ENCODE results near the gene METTL1.

METTL1 gene

DNA sequence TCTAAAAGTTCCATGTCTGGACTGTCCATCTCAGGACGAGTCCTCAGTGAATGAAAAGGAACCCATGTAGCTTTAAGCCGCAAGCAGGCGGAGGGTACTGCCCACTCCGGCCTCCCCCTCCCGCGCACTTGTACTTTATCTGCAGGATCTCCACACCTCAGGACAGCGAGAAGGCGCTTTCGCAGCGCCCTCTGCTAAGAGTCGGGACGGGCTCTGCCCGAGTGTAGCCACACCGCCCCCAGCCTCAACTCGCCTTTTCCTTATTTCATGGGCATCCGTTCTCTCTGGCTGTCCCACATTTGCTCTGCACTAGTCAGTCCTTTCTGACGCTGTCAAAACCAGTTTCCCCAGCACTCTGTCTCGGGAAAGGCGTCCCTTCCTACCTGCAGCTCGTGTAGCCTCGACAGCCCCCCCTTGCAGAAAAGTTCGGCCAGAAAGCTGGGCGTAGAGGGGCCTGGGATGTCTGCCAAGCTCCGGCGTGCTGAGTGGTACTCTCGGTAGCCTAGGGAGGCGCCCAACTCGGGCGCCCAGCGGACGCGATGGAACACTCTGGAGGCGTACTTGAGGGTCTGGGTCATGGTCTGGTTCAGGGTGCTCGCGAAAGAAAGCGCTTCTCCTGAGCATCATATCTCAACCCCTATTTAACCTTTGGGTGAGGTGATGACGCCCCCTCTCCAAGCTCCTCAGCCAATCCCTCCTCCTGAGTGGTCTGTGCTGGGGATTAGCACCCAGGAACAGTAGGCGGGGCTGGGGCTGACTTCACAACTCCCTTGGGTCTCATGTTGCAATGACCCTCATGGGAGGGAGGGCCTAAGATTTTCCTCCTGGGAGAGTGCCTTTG is 5.2 kb downstream of the METTL1 start, which contains the start of gene CYP27B1:
Gene CYP27B1 (minus strand): TSS at position 615 of the 841 bp plus-strand sequence. CDS start 37 bp downstream, at position 578.
- no peak for DNase-seq

DNA sequence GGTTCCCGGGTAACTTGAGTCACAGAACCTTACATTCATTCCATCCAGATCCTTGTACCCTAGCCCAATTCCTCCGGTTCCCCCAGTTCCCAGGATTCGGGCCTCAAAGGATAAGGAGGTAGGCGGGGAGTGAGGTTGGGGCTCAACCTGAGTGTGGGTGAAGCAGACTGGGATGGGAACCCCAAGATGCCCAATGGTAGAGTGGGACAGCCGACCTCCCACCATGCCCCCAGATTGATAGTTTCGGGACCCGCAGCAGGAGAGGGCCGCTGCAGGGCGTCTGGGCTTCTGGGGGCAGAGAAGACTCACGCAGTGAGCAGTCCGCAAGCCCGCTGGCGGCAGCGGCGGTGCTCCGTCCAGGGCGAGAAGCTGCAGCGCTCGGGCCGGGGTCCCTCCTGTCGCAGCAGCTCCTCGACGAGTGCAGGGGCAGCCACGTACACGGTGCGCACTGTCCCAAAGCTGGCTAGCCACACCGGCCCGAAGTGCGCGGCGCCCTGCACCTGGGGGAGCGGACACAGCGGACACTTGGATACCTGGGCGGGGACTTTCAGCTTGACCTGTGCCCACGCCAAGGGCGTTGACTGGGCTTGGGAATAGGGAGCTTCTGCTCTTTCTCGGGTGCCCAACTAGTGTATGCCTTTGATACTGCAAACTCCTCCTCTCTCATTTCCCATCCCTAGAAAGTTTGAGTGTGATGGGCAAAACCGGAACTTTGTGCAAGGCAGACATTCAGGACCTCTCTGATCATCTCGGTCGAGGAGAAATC is 6.0 kb downstream of the METTL1 start:
- DNase-seq, result no peak

DNA sequence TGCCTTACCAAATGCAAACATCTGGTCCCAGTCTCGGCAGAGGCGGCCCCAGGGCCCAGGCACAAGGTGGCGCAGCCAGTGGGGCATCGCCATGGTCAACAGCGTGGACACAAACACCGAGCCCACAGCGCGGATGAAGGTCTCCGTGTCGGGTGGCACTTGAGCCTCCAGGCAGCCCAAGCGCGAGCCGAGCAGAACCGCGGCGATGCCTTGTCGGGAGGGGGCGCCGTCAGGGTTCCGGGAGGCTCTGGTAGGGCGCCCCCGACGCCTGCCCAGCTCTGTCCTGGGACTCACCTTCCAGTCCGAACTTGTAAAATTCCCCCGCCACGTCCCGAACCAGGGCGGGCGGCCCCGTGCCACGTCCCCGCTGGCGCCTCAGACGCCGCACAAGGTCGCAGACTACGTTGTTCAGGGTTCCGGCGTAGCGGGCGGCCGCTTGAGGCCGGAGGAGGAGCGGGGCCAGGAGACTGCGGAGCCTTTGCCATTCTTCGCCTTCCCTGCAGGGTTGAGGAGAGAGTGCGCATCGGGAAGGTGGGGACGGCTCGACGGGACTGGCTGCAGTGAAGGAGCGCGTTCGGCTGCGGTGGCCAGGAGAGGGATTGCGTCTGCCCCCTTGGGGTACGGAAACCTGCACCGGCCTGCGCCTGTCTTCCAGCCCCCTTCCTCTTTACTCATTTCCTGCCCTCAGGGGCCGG is 6.8 kb downstream of the METTL1 start:
- no peak for DNase-seq

DNA sequence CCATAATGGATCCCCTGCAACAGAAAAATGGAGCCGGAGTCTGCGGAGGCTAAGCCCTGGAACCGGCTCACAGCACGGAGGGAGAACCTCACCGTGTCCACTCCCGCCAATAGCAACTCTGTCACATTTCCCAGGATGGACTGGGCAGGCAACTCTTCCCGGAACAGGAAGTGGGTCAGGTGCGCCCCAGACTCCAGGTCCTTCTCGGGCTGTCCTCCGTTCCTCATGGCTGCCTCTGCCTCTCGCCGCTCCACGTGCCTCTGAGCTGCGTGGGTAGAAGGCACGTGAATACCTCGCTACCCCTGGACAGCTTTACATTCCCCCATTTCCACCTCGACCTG is 7.3 kb downstream of the METTL1 start:
- no peak for DNase-seq

DNA sequence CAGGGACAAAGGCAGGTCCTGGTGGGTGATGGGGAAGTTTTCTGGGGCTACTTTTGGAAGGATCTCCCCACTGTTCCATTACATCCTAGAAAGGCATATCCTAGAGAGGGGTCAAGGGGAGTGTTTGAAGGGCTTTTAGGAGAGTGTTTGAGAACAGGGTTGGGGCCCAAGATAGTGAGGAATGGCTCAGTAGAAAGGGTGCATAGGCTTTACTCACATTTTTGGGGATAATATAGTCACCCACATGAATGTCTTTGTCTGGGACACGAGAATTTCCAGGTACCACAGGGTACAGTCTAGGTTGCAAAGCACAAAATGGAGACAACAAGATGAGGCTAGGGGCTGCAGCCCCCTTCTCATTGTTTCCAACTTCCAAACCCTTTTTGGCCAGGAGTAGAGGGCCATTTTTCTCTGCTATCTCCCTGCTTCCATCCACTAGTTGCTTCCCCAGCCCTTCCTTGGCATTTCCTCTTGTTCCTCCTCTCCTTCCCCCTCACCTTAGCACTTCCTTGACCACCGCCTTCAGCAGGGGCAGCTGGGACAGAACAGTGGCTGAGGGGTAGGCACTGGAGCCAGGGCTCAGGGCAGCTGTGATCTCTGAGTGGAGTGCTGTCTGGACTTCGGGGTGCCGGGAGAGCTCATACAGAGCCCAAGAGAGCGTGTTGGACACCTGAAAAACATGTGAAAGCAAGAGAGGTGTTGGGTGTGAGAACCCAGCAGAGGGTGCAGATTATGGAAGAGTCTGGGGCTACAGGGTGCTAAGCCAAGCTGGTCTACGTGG is 7.8 kb downstream of the METTL1 start:
- no peak for DNase-seq

DNA sequence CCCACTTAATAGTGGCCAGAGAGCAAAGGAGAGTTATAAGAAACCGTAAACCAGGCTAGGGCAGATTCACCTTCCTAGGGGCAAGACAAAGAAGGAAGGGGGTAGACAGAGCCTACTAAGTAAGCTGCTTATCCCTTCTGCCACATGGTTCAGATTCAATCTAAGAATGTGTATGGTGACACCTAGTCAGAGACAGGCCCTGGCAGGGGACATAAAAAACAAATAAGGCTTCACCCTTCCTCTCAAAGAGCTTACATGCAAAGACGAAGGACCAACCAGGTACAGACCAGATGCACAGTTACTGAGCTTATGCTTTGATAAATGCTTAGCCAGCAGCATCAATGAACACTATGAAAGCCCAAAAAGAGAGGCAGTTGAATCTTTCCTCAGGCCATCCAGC is 9.4 kb downstream of the METTL1 start:
- DNase-seq, result no peak

DNA sequence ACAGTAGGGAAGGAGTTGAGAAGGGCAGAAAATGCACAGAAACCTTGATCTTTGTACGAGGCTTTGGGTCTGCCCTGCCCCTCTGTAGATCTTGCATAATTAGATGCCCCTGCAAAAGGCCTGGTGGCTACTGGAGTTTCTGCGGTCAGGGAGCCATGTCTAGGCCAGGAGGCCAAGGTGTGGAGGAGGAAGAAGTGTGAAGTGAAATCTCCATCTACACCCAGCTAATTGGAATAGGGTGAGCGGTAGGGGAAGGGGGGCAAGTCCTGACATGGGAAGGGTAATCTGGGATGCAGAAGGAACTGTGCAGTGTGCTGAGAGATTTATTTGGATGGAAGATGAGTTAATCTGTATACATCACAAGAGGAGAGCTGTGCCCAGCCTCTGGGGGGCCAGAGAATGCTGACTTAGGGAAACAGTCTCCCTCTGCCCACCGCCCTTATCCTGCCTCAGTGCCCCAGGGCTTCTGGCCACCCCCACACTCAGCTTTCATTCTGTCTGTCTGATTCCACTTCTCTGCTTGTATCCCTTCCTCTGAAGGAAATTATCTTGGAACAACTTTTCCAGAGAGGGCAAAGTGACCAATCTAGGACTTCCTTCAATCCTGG is 10.4 kb downstream of the METTL1 start:
- DNase-seq, result no peak

DNA sequence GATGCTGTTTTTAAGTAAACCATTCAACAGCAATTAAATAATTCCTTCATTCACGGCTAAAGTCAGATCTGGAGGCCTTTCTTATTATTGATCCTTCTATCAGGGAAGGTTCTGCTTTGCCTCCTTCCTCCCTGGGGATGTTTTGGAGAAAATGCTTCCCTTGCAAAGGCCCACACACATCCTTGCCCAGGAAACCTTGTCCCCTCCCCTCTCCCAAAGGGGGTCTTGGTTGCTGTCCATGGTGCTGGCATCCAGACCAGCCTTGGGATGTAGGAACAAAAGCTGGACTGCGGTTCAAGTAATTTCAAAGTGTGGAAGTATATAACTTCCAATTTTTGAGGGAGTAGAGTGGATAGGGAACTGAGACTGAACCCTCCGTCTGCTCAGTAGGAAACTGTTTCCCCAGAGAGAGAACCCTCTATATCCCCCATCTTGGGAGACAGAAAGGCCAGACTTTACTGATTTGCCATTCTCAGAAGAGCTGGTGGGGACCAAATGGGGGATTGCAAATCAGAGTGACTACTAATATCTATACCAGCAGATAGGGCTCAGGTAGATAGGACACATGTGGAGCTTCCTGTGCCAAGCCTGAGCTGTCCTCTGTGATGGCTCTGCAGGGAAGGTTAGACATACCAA is 11.4 kb downstream of the METTL1 start:
- DNase-seq, result no peak

DNA sequence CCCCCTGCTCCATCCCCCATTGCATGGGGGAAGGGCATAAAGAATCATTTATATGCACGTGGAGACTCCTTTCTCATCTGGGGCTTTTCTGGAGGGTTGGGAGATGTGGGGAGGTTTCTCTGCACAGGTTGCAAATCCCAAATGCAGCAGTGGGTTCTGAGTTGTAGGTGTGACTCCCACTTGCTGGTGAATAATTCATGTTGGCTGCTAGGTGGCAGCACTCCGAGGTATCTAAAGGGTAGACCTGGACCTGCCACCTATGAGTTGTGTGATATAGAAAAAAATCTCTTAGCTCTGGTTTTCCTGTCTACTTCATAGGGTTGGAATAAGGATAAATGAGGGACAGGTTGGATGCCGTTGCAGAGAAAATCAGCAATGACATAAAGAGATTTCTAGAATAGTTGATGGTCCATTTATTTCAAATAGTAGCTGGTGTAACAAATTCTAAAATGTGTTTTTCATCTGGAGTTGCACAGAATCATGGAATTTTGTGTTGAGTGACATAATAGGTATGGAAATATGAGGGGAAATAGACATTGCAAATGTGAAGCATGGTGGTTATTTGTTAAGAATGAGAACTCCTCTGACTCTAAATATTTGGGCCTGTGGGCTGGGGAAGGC is 12.4 kb downstream of the METTL1 start:
- DNase-seq, result no peak

DNA sequence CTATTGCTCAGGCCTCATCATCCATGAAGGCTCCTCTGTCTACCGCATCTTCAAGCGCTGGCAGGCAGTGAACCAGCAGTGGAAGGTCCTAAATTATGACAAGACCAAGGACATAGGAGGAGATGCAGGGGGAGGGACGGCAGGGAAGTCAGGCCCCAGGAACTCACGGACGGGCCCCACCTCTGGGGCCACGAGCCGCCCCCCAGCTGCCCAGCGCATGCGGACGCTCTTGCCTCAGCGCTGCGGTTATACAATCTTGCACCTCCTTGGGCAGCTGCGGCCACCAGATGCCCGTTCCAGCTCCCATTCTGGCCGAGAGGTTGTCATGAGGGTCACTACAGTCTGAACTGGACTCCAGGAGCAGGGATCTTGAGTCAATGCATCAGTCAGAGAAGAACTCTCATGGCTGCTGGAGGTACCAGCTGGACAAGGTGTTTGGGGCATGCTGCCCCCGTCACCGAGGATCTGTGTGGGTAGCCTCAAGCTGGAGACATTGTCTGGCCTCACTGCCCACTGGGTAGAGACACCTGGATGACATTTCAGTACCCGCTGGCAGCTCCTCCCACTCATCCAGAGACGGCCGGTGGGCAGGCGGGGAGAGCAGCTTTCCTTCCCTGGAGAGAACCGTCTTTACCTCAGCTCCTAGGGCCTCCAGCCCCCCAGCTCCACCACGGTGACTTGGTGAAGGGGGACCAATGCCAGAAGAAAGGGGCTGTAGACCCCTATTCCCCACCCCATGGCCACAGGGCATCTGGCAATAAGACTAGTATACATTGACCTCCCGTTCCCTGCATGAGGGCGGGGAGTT is 13.1 kb downstream of the METTL1 start:
- no peak for DNase-seq

DNA sequence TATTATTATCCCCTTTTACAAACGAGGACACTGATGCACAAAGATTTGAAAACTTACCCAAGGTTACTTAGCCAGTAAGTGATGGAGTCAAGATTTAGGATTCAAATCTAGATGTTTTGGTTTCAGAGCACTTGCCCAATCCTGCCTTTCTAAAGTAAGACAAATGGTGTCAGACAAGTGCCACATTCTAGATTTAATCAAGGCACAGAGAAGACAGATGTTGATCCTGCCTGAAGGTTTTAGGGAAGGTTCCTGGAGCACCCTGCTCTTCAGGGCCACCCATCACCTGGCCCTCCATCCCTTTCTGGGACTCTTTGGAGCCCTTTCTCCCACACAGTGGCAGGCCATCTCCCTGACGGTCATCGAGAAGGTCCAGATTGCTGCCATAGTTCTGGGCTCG is 14.1 kb downstream of the METTL1 start:
- DNase-seq, result no peak

DNA sequence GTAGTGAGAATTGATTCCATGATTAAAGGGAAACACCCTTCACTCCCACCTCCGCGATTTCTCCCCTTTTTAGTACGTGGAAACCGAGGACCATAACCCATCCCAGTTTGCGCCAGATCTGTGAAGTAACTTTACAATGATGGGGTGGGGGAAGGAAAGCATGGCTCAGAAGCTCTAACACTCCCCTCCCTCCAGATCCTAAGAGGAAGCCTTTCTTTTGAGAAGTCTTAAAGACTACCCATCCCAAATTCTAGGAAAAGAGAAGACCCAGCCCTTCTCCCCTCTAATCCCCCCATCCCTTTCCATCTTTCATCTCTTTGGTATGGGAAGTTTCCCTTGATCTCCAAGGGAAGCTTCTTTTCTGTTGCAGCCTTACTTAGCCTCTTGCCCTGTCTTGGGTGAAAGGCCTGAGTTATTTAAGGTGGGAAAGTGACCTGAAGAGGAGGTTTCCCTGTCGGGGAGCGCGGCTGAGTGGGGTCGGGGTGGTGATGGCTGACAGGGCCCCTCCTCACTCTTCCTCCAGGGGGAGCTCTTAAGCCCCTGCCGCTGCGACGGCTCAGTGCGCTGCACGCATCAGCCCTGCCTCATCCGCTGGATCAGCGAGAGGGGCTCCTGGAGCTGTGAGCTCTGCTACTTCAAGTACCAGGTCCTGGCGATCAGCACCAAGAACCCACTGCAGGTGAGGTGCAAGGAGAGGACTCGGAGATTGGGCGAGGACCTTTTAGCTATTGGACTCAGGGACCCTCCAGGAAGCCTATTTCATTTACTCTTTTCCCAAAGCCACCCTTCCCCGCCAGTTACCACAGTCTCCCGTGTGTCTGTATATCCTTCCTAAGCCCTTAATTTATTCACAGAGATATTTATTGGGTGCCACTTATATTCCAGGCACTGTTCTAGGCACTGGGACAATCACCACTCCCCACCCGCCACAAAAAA is 15.2 kb downstream of the METTL1 start:
- no peak for DNase-seq

DNA sequence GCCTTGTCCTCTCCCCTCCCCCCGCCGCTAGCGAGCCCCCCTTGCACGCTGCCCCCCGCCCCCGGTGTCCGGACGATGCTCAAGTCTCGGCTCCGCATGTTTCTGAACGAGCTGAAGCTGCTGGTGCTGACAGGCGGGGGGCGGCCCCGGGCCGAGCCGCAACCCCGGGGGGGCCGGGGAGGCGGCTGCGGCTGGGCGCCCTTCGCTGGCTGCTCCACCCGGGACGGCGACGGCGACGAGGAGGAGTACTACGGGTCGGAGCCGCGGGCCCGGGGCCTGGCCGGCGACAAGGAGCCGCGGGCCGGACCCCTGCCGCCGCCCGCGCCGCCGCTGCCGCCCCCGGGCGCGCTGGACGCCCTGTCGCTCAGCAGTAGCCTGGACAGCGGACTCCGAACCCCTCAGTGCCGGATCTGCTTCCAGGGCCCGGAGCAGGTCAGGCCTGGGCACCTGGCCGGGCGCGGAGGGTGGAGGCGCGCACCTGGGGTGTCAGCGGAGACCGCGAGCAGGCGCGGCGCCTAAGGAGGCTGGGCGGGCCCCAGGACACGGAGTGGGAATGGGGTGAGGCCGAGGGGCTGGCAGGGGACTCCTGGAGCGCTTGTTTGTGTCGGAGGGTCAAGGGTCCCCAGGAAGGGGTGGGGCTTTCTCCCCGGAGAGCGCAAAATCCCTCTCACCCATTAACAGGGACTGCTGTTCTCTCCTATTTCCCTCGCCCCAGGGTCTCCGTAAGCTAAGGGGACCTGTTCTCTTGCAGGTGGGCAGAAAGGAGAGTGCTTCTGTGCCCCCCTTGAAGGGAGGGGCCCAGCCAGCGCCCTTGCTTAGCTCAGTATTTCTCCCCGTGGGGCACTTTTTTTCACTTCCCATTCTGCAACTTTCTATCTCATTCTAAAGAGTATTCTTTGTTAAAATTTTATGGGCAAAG is 16.2 kb downstream of the METTL1 start:
- no peak for DNase-seq

DNA sequence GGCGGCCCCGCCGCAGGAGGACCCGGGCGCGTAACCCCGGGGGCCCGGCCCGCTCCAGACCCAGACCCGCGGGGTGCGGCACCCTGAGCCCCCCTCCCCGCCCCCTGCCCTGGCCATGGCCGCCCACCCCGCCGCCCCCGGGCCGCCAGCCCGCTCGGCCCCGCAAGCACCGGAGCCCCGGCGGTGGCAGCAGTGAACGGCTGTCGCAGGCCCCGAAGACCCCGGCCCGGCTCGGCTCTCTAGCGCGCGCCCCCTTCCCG is 16.8 kb downstream of the METTL1 start:
- no peak for DNase-seq

DNA sequence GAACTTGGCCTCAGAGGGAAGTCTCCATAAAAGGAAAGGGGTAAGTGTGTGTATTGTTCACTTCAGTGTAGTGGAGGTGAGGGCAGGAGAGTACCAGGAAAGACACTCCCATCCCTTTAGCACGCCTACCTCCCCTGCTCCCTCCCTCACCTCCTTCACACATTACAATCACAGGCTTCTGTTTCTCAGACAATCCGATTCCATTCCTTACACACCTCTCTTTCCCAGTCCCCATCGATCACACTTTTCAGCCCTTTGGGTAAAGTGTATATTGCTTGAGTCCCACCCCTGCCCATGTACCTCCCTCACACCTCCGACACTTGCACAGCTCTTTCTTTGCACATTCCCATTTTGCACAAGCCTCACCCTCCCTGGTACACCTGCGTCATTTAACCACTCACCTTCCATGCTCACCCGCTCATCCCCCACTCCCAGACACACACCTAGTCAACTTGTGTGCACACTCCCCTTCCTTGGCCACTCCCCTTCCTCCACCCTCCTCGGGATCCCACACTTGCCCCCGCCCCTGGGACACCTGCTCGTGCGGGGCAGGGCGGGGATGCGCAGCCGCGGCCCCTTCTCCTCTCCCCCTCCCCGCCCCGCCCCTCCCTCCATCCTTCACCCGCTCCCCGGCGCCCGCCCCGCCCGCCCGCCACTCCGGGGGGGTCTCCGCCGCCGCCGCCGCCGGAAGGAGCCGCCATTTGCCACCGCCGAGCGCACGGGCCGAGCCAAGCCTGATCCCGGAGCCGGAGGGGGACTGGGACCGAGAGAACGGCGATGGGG is 17.3 kb downstream of the METTL1 start, which contains the start of gene MARCHF9:
Gene MARCHF9 (plus strand): TSS at position 693 of the 783 bp plus-strand sequence. CDS start 426 bp downstream, outside the sequence.
- peak; percentile 89 to 95 for DNase-seq

DNA sequence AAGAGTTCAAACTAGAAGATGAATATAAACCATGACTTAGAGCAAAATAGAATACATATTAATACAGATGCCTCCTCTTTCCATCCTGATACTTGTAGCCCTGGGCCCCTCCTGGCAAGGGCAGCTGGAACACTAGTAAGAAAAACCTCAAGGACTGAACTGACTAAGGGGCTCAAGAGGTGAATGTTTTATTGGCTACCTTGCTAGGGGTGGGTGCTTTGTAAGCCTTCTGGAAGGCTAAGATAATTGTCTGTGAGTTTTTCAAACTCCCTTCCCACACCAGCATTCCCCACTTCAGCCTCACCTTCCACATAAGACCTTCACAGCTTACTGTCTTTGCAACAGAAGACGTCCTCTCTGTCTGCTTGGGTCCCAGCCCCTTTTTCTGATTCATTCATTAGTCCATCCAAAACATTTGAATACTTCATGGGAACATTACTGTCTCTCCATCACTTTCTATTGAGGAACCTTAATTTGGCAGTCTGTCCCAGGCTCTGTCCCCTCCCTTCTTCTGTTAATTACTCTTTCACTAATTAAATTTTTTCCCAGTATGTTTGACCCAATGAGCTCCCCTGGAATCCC is 18.1 kb downstream of the METTL1 start:
- DNase-seq, result no peak

DNA sequence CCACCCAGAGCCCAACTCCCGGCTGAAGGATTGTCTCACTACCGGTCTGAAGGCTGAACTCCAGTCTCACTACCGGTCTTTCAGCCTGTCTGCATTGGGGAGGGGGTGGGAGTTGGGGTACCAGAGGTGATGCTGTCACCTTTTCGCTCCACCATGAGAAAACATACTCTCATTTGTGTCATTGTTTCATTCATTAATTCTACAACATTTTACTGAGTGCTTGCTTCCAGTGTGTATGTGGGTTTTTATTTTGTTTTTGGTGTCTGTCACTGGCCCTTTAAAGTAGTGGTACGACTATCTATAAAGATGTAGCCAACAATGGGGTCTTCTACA is 19.3 kb downstream of the METTL1 start:
- DNase-seq, result no peak

Measured in NCI-H187 (cell line).